Neutrophil (primary cell): Measurements from ENCODE around the gene HIC2.
"Not testable (repeated sequence)": the region's sequence is repeated elsewhere in the genome, so short reads cannot be mapped to it uniquely, and the experiment has no call there.

Experiments
- H3K27ac ChIP-seq: fragments of 200-600 bp; sonication (generic); 2 replicates; pipeline ENCODE4 v1.5.1; 2016; ENCODE audit warnings: mild to moderate bottlenecking, moderate library complexity
- H3K27me3 ChIP-seq: fragments of 200-600 bp; sonication (generic); 2 replicates; pipeline ENCODE4 v1.6.0; 2016; ENCODE audit warnings: mild to moderate bottlenecking
- H3K36me3 ChIP-seq: fragments of 200-600 bp; sonication (generic); 2 replicates; pipeline ENCODE4 v1.5.1; 2017
- H3K4me1 ChIP-seq, 2 experiments: fragments of 200-600 bp in 1 of 2; sonication (generic) in 1 of 2; 1 replicate in 1 of 2; 2 replicates in 1 of 2; pipeline versions ENCODE4 v1.5.1 to v1.6.1; 2013 to 2016; ENCODE audit warnings: low read depth in 1 of 2, low read length in 1 of 2, mild to moderate bottlenecking in 1 of 2, moderate library complexity in 1 of 2; ENCODE audit not compliant: control insufficient read depth in 1 of 2, insufficient read depth in 1 of 2
- H3K4me3 ChIP-seq, 2 experiments: fragments of 200-600 bp in 1 of 2; sonication (generic) in 1 of 2; 1 replicate in 1 of 2; 2 replicates in 1 of 2; pipeline ENCODE4 v1.5.1; 2013 to 2016; ENCODE audit warnings: low read depth in 1 of 2, low read length in 1 of 2, mild to moderate bottlenecking in 1 of 2, moderate library complexity in 1 of 2
- H3K9me3 ChIP-seq: fragments of 200-600 bp; sonication (generic); 2 replicates; pipeline ENCODE4 v1.5.1; 2016

The HIC2 gene

DNA sequence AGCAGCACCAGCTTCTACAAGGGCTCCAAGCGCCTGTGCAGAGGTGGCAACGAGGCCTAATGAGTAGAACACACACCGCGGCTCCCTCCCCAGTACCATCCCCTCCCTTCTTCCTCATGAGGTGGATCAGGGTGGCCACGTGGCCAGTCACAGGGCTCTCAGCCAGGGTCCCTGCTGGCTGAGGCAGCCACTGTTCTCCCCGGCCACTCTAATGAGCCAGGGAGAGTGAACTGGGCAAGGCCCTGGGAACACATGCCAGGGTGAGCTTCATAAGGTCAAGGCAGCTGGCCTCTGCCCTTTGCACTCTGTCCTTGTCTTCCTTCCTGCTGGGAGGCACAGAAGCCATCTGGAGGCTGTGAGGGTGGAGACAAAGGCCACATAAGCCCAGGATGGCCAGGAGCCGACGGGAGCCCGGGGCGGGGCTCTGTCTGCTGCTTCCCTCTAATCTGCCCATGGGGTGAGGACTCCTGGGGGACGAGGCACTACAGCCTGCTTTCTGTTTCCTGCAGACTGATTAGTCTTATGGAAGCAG, 72.0 kb downstream of the HIC2 start:
- H3K27me3 ChIP-seq, H3K9me3 ChIP-seq, H3K27ac ChIP-seq, H3K4me3 ChIP-seq, H3K4me1 ChIP-seq, H3K36me3 ChIP-seq: not testable (repeated sequence)

DNA sequence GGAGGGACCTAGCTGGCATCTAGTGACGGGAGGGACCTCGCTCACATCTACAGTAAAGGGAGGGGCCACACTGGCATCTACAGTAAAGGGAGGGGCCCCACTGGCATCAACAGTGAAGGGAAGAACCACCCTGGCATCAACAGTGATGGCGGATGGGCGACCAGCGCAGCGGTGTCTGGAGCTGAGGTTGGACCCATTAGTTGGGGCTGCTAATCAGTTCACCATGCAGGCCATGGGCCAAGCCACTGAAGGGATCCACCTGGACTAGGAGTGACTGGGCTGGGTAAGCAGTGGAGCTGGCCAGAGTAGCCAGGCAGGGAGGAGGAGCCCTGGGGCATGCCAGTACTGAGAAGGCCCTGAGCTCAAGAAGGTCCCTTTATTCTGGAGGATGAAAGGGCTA, 73.4 kb downstream of the HIC2 start:
- H3K4me1 ChIP-seq, H3K9me3 ChIP-seq, H3K27me3 ChIP-seq, H3K36me3 ChIP-seq, H3K27ac ChIP-seq, H3K4me3 ChIP-seq: not testable (repeated sequence)

DNA sequence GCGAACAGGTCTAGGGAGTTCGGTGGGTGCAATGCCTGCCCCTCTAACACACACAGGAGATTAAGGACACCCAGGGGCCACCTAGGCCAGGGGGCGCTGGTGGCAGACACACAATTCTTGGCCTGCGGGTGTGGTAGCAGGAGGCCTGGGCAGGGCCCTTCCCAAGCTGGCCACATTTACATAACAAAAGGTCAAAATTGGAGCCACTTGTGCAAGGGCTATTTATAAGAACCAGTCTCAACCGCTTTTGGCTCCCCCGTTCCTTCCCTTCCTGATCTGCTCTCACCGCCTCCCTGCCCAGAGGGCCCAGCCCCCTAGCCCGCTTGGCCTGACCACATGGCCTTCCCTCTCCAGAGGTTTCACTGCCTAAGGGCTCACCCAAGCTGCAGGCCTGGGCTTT, 75.1 kb downstream of the HIC2 start:
- H3K27me3 ChIP-seq, H3K4me1 ChIP-seq, H3K9me3 ChIP-seq, H3K36me3 ChIP-seq, H3K27ac ChIP-seq, H3K4me3 ChIP-seq: not testable (repeated sequence)

DNA sequence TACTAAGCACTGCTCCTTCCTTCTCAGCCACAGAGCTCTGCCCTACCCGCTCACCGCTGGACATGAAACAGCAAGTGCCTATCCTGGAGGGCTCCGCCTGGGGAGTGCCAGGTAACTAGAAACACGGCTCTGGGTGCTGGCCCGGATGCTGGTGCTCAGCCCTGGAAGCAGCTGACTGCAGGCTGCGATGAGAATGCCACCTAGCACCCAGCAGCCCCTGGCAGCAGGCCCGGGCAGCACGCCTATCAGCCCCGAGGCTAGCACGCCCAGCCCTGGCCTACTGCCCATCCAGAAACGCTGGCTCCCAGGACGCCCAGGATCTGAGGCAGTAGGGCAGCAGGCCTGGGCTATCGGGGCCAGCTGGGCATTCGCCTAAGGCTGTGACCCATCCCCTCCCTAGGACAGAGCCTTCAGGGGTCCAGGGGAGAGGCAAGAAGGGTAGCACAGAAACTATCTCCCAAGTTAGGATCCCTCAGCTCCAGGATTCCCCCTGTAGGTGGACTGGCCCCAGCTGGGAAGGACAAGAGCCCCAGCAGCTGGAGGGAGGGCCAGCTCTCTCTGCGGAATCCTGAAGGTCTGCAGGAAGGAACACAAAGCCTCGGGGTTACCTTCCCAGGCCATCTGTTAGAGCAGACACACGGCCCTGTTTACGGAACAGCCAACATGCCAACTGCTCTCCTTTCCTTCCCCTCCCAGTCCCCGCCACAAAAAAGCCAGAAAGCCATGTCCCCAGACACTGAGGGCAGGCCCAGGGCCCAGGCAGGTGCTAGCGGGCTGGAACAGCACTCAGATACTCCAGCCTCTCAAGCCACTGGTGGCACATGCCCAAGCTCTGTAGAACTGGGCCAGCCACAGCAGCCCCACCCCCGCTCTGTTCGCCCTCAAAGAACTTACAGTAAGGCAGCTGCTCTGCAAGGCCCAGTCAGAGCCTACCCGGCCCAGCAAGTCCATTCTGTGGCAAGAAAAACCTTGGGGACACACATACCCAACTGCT, 76.9 kb downstream of the HIC2 start:
- not testable (repeated sequence) for H3K9me3 ChIP-seq, H3K27ac ChIP-seq, H3K27me3 ChIP-seq, H3K4me1 ChIP-seq, H3K4me3 ChIP-seq, H3K36me3 ChIP-seq

DNA sequence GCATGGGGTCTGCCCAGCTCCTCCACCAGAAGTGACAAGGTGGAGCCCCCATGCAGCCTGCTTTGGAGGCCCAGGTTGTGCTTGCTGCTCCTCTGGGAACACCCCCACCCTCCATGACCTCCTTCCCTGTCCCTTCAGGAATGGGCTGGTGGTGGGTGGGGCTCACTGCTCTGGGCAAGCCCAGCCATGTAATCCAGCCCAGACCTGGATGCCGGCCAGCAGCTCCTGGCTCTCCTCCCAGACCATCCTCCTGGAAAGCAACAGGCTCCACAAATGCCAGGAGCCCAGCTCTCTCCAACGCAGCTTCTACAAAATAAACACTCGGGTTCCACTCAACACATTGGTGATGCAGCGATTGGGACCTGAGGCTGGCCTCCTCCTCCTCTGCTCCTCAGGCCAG, 80.8 kb downstream of the HIC2 start:
- not testable (repeated sequence) for H3K27me3 ChIP-seq, H3K9me3 ChIP-seq

DNA sequence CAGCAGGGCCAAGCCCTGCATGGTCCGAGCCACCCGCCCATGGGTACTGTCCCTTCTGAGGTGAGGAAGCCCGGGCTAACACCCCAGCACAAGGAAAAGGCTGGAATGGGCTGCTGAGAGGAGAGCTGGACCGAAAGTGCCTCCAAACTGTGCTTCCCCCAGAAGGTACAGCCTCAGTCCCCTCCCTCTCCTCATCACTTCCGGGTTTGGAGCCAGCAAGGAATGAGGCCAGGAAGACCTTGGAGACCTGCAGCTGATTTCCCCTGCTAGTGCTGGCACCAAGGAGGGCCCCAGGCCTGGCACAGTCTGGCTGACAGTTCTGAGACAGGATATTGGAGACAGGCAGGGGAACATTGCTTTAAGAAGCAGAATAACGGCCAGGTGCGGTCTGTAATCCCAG, 81.3 kb downstream of the HIC2 start:
- not testable (repeated sequence) for H3K36me3 ChIP-seq, H3K27me3 ChIP-seq, H3K9me3 ChIP-seq, H3K4me3 ChIP-seq, H3K4me1 ChIP-seq, H3K27ac ChIP-seq

More for the DNA sequence above, 80.8 kb downstream of the HIC2 start:
- H3K4me3 ChIP-seq, H3K4me1 ChIP-seq, H3K27ac ChIP-seq, H3K36me3 ChIP-seq: not testable (repeated sequence)

DNA sequence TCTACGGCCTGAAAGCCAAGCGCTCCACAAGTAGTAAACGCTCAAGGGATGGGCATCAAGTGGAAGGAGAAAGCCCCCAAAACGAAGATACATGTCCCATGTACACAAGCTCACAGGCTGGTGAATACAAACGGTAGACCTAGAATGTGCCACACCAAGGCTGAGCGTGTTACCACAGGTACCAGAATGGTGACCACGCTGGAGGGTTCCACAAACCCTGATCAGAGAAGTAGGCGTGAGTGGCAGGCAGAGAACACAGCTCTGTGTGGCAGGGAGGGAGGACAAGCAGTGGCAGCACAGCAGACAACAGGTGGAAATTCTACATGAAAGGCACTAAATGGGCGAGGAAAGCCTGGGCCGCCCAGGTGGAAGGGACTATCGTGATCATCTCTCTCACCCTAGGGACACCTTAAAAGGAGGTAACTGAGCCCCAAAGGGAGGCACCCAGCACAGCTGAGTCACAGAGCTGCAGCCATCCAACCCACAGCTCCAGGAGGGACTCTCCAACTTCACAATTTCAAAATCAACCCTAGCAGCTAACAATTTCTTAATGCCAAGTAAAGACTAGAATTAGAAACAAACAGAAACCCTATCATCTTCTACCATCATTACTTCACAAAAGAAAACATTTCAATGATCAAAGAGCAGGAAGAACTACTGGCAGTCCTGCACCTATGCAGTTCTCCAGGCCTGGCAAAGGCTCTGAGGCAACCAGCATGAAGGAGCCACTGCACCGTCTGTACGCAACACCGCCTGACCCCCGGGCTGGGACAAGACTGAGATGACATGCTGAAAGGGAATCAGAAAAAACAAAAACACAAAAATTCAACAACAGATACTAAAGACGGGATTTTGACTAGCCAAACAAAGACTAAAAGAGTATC, 82.7 kb downstream of the HIC2 start:
- H3K4me1 ChIP-seq, H3K27me3 ChIP-seq, H3K9me3 ChIP-seq: not testable (repeated sequence)

More for the DNA sequence above, 82.7 kb downstream of the HIC2 start:
- H3K4me3 ChIP-seq, H3K27ac ChIP-seq, H3K36me3 ChIP-seq: not testable (repeated sequence)
